Epithelial cell of proximal tubule (primary cell): ENCODE data around the gene IGSF1. TPM values are rescaled to one million over a fixed set of nuclear protein-coding genes. Genes with fewer than 3 reads are reported as not detected.

Experiments
- DNase-seq: peaks from one replicate; pipeline ENCODE4 v3.0.0-alpha.2; 2011; ENCODE audit warnings: low read depth
- H3K4me3 ChIP-seq: 2 replicates; pipeline ENCODE4 v1.5.1; 2011; ENCODE audit warnings: low read depth, mild to moderate bottlenecking, low read length
- CTCF ChIP-seq: conservative IDR thresholded peaks from 2 replicates; pipeline ENCODE4 v1.5.1; 2012; ENCODE audit warnings: low read depth, mild to moderate bottlenecking, low read length
- total RNA-seq: library from RNA; depleted of rRNA; stranded (reverse); fragments of >200 nt; gene quantifications from 2 replicates; pipeline ENCODE4 v1.2.3, GENCODE V29; 2015

IGSF1 gene
- total RNA-seq, 1 donor from 2014 or later, result 0.46 TPM

GRCh38 chrX:131225078-131225477 is 64.0 kb downstream of the IGSF1 start:
- DNase-seq, result no peak
- no peak for TF ChIP-seq CTCF

More at GRCh38 chrX:131225078-131225477, 64.0 kb downstream of the IGSF1 start:
- no peak overlapping the region for H3K4me3 ChIP-seq

Other genes with a start within 250 kb of the IGSF1 start
- gene ARHGAP36, start 231.0 kb downstream of the IGSF1 start, total RNA-seq, result not detected in 2 replicates